HG02973 (cell line): ENCODE results near the gene LRMDA.
A peak's percentile ranks its signal among the peaks of the same experiment; 100 is the strongest.

Experiments
- ATAC-seq: cut with Tn5 transposase; IDR thresholded peaks from one replicate; pipeline ENCODE4 v1.9.1; 2021; ENCODE audit warnings: moderate library complexity; ENCODE audit not compliant: unreplicated experiment

The LRMDA gene

GRCh38 chr10:75887992-75888680 lies 456.7 kb downstream of the LRMDA start:
- no peak for ATAC-seq

DNA sequence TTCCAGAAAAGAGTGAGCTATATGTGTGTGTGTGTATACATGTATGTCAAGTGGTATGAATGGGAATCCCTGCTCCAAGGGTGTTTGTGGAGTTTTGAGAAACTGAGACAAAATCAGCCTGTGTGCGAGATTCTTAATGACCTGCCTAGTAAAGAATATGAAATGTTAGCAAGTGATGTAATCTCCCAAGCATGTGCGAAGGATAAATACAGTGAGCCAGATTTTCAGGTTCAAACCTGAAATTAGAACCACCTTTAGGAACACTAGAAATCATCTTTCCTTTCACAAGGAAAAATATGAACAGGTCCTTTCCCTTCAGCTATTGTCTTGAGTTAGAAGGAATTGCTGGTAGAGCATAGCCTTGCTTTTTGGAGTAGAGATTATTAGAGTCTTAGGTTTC lies 457.6 kb downstream of the LRMDA start:
- no peak for ATAC-seq

GRCh38 chr10:75894761-75895160 lies 463.3 kb downstream of the LRMDA start:
- ATAC-seq: no peak

- ATAC-seq: no peak
Measured at GRCh38 chr10:75895259-75895658, 463.8 kb downstream of the LRMDA start.

DNA sequence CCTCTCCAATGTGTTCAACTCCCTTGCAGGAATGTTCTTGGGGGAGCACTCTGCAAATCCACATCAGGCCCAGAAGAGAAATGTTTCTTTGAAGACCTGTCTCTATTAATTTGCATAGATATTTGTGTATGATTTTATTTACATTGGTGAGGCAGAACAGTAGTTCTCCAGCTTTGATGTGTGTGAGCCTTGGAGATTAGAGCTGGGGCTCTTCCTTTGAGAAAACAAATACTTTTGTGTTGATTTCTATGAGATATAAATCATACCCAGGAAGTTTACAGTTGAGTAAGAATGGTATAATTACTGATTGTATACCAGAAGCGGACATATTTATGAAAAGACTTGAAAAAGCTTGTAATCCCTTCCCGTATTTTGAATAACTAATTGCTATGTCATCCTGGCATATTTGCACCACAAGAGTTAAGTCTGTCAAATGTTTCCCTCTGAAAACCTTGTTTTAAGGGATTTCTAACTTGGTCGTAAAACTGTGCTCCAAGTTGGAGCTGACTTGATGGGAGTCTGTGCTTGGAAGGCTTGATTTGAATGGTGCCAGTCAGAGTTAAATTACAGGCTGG lies 468.5 kb downstream of the LRMDA start:
- ATAC-seq: no peak

DNA sequence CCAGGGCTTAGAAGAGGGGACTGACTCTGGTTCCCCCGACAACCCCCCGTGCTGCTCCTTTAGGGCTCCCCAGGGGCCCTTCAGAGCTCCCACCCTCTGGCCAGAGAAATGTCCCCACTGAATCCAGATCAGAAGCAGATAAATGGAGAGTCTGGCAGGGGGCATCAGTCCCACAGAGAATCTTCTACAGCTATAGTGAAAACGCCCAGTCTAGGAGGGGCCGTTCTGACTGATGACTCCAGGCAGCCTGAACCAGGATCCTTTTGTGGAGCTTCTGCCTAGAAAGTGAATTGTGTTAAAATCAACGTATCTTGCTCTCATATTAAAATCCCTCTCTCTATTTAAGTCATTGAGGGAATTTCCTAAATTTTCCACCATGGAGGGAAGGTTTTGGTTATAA lies 471.4 kb downstream of the LRMDA start:
- ATAC-seq: no peak

DNA sequence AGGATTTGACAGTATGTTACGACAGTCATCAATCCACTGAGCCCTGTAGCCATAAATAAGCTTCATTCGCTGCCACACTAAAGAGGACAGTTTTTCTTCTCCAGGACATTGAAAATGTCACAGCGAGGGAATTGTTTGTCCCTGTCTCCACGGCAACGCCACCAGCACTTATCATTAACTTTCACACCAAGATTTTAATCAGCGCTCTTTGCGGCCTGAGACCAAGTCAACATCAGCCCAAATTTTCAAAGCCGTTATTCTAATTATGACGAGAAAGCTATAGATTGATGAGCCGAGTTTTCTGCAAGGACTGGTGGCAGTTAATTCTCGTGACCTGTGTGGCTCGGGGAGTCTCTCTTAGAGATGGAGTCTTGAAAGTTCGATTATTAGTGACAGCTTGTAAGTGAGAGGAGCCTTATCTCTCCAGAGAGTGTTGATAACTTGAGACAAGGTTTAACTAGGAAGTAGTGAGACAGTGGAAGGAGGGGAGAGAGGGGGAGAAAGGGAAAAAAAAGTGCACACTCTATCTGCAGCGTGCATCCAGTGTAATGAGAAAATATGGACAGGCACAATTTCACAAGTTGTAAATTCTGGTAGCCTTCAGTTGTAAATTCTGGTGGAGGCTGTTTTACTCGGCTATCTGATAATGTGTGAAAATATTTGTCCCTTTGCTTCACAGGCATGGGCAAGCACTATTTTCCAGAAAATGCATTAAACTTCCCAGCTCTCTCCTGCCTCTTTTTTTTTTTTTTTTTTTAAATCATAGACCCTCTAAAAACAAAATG lies 473.3 kb downstream of the LRMDA start:
- no peak for ATAC-seq

DNA sequence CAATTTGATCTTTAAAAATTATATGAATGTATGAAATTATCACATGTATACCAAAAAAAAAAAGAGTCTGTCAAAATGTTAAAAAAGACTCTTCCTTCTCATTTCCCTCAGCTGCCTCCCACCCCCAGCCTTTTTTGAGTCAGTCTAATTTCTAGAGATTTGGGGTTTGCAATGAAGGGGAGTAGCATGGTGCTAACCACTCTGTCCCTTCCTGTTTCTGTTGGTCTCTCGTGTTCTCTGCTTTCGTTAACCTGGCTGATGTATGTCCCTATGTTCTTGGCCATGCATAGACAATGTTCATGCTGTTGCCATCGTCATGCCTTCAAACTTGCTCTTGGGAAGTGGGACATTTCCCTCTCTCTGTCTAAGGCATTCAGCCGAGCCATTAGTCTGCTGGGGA lies 474.1 kb downstream of the LRMDA start:
- no peak for ATAC-seq

DNA sequence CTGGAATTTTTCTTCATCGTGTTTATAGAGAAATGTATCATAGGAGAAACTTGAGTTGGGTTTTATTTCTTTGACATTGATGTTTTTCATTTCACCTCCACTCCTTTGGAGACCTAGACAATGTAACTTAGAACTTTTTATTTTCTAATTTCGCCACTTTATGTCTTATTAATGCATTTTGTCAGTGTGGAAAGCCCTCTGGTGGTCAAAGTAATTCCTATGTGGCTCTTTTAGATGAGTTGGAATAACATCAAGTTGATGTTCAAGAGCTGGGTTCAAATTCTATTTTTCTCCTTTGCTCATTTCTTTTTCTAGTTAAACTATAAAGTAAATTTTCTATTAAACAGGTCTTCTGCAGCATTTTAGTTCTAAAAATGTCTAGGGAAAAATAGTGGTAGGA lies 478.6 kb downstream of the LRMDA start:
- ATAC-seq: no peak

DNA sequence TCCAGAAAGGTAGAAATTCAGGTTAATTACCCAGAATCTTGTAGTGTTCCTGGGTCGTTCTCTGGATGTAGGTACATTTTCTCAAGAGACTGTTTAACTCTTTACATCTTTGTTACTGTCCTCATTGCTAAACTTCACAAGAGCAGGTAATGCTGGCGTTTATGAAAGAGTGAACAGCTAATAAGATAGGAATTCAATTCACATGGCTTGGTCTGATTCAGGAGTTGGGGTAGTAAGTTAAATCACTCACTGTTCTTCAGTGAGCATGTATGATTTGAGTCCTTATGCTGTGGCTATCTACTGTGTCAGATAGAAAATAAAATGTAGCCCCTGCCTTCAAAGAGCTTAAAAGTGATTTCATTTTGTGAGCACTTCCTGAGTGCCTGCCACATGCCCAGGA lies 480.0 kb downstream of the LRMDA start:
- no peak for ATAC-seq

- no peak for ATAC-seq
Measured at GRCh38 chr10:75916906-75917305, 485.5 kb downstream of the LRMDA start.

- no peak for ATAC-seq
Measured at GRCh38 chr10:75919913-75920312, 488.5 kb downstream of the LRMDA start.

- no peak for ATAC-seq
Measured at GRCh38 chr10:75922435-75922834, 491.0 kb downstream of the LRMDA start.

GRCh38 chr10:75924309-75924902 lies 493.0 kb downstream of the LRMDA start:
- ATAC-seq: no peak

- ATAC-seq: no peak
Measured at GRCh38 chr10:75925999-75926398, 494.6 kb downstream of the LRMDA start.

GRCh38 chr10:75926763-75927162 lies 495.3 kb downstream of the LRMDA start:
- no peak for ATAC-seq

DNA sequence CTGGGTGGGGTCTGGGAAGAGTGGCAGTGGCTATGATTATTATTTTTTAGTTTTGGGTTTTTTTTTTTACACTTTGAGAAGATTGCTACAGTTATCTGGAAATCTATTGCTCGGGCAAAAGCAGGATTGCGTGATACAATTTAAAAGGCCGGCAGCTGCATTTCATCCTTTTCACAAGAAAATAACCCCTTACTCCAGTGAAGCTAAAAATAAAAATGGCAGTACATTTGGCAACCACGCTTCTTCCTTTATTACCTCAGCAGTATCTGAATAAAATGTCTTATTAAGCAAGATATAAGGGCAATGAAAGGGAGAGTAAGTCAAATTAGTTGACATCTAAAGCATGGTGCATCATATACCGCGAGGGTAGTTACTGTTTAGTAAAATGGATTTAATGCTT lies 496.8 kb downstream of the LRMDA start:
- ATAC-seq: no peak

GRCh38 chr10:75929630-75930161 lies 498.3 kb downstream of the LRMDA start:
- no peak for ATAC-seq

GRCh38 chr10:75932921-75933320 lies 501.5 kb downstream of the LRMDA start:
- ATAC-seq: peak; percentile 54

DNA sequence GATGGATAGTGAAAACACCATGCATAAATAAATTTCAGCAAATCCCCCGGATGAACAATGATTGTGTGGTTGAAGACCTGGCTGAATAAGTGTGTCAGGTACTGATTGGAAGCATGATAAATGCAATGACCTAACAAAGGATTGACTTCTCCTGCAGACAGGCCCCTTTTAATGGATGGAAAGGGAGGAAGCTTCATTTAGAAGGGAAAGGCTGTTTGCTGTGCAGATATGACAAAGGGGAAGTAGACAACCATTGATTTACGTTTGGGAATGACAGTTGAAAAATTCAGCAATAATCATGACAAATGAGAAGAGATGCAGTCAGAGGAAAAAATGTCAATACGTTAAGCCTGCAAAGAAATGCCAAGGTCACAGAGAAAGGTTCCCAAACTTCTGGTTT lies 503.8 kb downstream of the LRMDA start:
- no peak for ATAC-seq

GRCh38 chr10:75935650-75936400 lies 504.4 kb downstream of the LRMDA start:
- ATAC-seq: no peak
